Bone marrow (tissue), 2 donors: ENCODE measurements around the gene SLC12A6.
"Not testable (repeated sequence)": the region's sequence is repeated elsewhere in the genome, so short reads cannot be mapped to it uniquely, and the experiment has no call there.

ENCODE experiments used
- DNase-seq, 2 donors: peaks; one replicate each; lab custom pipeline; 2025; lab: John Stamatoyannopoulos, UW

SLC12A6 gene

DNA sequence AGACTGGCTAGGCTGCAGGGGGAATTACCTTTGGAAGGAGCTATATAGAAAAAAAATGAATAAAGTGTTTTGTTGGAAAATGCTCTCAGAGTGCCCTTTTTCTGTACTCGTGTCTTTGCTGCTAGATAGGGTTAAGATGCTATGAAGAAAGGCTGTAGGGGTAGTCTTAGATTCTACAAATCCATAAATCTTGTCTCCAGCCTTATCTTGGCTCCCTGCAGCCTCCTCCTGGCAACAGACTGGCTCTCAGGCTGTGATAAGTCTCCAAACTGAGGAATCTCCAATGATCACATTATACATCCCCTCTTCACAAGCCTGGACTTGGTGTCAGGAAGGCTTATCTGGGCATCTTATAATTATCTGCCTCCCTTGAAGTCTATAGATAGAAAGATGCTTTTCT lies 20.1 kb upstream of the SLC12A6 start:
- DNase-seq, result no peak

DNA sequence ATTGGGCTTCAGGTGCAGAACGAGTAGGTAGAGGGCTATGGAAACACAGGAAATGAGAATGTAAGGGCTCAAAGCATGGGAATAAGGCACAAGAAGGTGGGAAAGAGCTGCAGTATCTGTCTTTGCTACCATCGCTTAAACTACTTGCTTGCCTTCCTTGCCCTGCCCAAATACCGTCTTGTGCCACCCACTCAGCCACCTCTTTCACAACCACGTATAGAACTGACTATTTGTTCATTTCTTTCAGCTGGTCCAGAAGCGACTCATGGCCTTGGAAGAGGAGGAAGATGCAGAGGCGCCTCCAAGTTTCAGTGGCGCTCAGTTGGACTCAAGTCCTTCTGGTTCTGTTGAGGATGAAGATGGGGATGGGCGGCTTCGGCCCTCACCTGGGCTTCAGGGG lies 17.7 kb upstream of the SLC12A6 start:
- no peak for DNase-seq

DNA sequence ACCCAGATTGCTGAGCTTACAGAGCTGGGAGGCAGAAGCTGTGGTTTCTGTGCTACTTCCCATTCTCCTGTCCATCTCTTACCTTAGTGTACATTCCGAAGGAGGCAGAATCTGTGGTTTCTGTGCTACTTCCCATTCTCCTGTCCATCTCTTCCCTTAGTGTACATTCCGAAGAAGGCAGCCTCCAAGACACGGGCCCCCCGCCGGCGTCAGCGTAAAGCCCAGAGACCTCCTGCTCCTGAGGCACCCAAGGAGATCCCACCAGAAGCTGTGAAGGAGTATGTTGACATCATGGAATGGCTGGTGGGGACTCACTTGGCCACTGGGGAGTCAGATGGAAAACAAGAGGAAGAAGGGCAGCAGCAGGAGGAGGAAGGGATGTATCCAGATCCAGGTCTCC lies 16.7 kb upstream of the SLC12A6 start:
- no peak for DNase-seq

GRCh38 chr15:34353627-34354026 lies 16.0 kb upstream of the SLC12A6 start:
- no peak for DNase-seq

- DNase-seq, result not testable (repeated sequence)
Measured at GRCh38 chr15:34352996-34353395, 15.4 kb upstream of the SLC12A6 start.

DNA sequence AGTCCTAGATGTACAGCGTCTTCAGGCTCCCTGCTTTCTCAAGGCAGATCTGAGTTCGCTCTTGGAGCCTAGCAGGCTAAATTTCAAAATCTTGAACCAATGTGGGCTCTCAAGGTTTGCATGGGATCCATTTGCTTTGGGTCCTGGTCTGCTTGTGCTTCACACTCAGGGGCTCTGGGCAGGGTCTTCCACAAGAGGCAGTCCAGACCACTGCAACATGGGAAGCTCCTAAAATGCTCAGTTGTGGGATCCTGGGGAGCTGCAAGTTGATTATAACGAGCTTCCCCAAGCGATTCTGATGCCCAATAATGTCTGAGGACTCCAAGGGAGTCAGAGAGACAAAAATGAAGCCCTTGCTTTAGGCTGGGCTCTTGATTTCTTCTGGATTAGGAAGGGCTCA lies 12.2 kb upstream of the SLC12A6 start:
- no peak for DNase-seq

DNA sequence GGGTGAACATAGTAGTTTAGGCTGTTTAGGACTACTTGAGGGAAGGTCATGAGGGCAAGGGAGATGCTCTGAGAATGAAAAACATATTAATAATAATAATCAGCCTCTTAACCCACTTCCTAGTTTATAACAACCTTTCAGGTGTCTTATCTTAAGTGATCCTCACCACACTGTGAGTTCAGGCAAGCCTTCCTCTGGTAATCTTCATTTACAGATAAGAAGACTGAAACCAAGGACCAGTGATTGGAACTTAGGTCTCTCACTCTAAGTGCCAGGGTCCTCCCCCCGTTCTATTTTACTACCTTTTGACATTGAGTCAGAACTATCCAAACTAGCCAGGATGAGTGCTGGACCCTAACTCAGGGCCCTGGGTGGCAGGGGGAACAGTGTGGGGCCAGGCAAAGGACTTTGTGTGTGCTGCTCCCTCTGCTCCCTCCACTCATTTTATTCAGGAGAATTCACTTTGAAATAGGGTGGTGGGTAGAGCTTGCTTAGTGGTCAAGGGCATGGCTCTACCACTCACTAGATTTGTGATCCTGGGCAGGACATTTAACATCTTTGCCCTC lies 11.2 kb upstream of the SLC12A6 start:
- DNase-seq, result no peak

GRCh38 chr15:34347951-34348638 lies 10.5 kb upstream of the SLC12A6 start:
- DNase-seq, result no peak

DNA sequence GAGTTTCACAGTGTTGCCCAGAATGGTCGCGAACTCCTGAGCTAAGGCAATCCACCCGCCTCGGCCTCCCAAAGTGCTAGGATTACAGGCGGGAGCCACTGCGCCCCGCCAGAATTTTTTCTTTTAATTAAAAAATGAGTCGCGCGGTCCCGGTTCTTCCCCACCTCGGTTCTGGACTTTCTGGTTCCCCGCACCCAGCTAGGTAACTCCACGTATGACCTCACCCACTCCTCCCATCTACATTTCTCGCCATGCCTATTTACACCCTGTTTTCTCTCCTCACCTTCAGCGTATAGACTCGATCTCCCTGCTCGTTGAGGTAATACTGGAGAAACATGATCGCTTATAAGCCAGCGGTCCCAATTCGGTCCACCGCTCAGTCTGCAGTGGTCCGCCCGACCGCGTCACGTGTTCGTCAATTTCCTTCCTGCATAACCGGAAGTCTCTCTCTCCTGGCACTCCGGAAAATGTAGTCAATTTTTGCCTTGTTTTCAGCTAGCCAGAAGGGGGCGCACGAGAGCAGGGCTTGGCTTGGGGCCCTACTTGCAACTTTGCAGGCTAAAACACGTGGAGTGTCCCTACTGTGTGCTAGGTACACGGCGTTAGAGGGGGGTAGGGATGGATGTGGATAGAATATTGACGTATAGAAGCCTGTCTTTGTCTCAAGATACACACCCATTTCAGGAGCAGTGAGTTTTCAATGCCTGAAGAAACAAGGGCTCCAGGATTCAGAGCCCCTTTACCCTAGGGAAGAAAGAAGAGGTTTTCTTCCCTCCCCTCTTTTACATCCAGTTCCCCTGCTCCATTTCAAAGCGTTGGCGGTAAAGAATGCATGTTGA lies 5.4 kb upstream of the SLC12A6 start, which contains the start of the genes NOP10 and NUTM1:
NOP10 (minus strand) TSS at position 400 of the 839 bp plus-strand sequence; CDS start at position 337, 63 bp downstream.
NUTM1 (plus strand) TSS at position 579 of the 839 bp plus-strand sequence. CDS start 382 bp downstream, outside the sequence.
- peak; percentile 81 to 88 for DNase-seq

GRCh38 chr15:34342213-34342736 lies 4.7 kb upstream of the SLC12A6 start:
- not testable (repeated sequence) for DNase-seq

- DNase-seq, result no peak
Measured at GRCh38 chr15:34341381-34342212, 4.0 kb upstream of the SLC12A6 start.

DNA sequence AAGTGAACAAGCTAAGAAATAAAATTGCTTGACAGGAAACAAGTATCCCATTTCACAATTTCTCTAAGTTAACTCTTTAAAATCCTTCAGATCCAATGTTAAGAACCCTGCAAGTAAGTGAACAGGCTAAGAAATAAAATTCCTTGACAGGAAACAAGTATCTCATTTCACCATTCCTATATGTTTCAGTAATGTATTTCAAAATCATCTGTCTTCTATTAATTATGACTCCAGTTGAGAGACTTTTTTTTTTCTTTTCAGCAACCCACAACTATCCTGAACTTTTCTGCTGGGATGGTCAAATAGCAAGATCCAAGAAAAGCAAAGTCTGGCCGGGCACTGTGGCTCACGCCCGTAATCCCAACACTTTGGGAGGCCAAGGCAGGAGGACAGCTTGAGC lies 2.4 kb upstream of the SLC12A6 start:
- no peak for DNase-seq

- no peak for DNase-seq
Measured at GRCh38 chr15:34338347-34338746, 766 bp upstream of the SLC12A6 start.

- DNase-seq, result no peak
Measured at GRCh38 chr15:34336991-34337556, 507 bp downstream of the SLC12A6 start.

- no peak for DNase-seq
Measured at GRCh38 chr15:34336231-34336990, 1.2 kb downstream of the SLC12A6 start.

GRCh38 chr15:34335176-34336032 lies 2.2 kb downstream of the SLC12A6 start:
- peak in 1 of 2 donors; percentile 81 for DNase-seq

GRCh38 chr15:34334672-34335071 lies 2.9 kb downstream of the SLC12A6 start:
- no peak for DNase-seq

GRCh38 chr15:34332553-34333120 lies 4.9 kb downstream of the SLC12A6 start:
- DNase-seq, result no peak

DNA sequence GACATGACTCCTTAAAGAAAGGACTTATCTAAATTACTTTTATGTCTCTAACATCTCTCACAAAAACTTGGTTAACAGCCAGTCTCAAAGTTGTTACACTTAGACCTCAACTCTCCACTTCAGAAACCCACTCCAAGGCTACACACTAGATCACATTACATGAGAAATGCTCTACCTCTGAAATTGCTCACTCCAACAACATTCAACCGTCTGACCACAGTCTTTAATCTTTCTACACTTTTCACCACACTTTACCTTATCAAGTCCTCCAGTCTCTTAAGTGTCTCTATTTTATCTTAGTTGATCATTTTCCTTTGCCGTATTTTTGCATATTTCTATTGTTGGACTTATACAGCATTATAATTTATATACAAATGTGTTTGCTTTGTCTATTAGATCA lies 5.8 kb downstream of the SLC12A6 start:
- no peak for DNase-seq
